Gastroesophageal sphincter (tissue), 4 donors: ENCODE measurements around the gene MRTFB. TPM values are rescaled to one million over a fixed set of nuclear protein-coding genes. Genes with fewer than 3 reads are reported as not detected.

ENCODE experiments used
- ATAC-seq: fragments of 150-250 bp; one replicate; pipeline ENCODE4 v1.9.1; 2016; ENCODE audit warnings: mild to moderate bottlenecking, moderate library complexity
- H3K27ac ChIP-seq, 4 donors: fragments of 200-600 bp; sonication (generic) in 3 of 4; 1 replicate in 3 of 4; 2 replicates in 1 of 4; pipeline ENCODE4 v1.5.1; 2016 to 2019
- H3K27me3 ChIP-seq: fragments of 200-600 bp; sonication (generic); one replicate; pipeline ENCODE4 v1.5.1; 2019
- H3K36me3 ChIP-seq, 2 donors: fragments of 200-600 bp; sonication (generic); one replicate each; pipeline ENCODE4 v1.5.1; 2019; ENCODE audit warnings: control low read depth in 1 of 2
- H3K4me1 ChIP-seq, 3 donors: fragments of 200-600 bp; sonication (generic); 1 replicate in 2 of 3; 2 replicates in 1 of 3; pipeline ENCODE4 v1.5.1; 2016 to 2019; ENCODE audit warnings: control low read depth in 2 of 3
- H3K4me3 ChIP-seq, 2 donors: fragments of 200-600 bp; sonication (generic); one replicate each; pipeline ENCODE4 v1.5.1; 2019; ENCODE audit warnings: mild to moderate bottlenecking in 1 of 2, moderate library complexity in 1 of 2
- H3K9me3 ChIP-seq, 3 donors: fragments of 200-600 bp; sonication (generic); one replicate each; pipeline ENCODE4 v1.5.1; 2017 to 2019; ENCODE audit warnings: control low read depth in 2 of 3
- EP300 ChIP-seq: sonication (generic); formaldehyde crosslinking; IDR thresholded peaks from one replicate; pipeline ENCODE4 v1.6.1; 2017; ENCODE audit warnings: antibody characterized with exemption, mild to moderate bottlenecking
- POLR2A ChIP-seq, 2 donors: fragments of 450-650 bp; IDR thresholded peaks; one replicate each; pipeline ENCODE4 v1.6.1; 2017; ENCODE audit warnings: antibody characterized with exemption in 2 of 2, mild to moderate bottlenecking in 2 of 2, moderate library complexity in 1 of 2
- POLR2AphosphoS5 ChIP-seq: sonication (generic); formaldehyde crosslinking; IDR thresholded peaks from one replicate; pipeline ENCODE4 v1.6.1; 2017; ENCODE audit warnings: antibody characterized with exemption
- WGBS, 2 donors: methylation state at CpG; one replicate each; pipeline ENCODE4 v1.1.5; 2018; ENCODE audit warnings: low coverage in 1 of 2; 5-methylcytosine and 5-hydroxymethylcytosine counted together
- total RNA-seq, 4 donors: library from RNA; depleted of rRNA; stranded (reverse); fragments of >200 nt; gene quantifications; one replicate each; pipeline ENCODE4 v1.1.0, GENCODE V29; 2016
- TF ChIP-seq, protein P1 (sequence below), 4 experiments: fragments of 200-600 bp in 2 of 4; fragments of 450-650 bp in 2 of 4; sonication (generic) in 1 of 4; IDR thresholded peaks; one replicate each; pipeline ENCODE4 v1.5.1; 2017 to 2019; ENCODE audit warnings: antibody characterized with exemption in 4 of 4, mild to moderate bottlenecking in 2 of 4, moderate library complexity in 2 of 4

The MRTFB gene
- total RNA-seq, 4 donors from 2014 or later: 38.8 to 53.1 (median 41.1) TPM

- Histone ChIP-seq H3K27ac (peak overlapping the region; percentile 50 to 74 (median 66)), H3K4me3 (no peak overlapping the region), H3K27me3 (no peaks in the 10 kb centered on the region), H3K4me1 (peaks cover 20 to 78% (median 35%) of the 10 kb centered on the region in 3 donors), H3K9me3 (no peaks in the 10 kb centered on the region), H3K36me3 (no peaks in the 10 kb centered on the region)
- TF ChIP-seq EP300 (no peak), POLR2A (IDR thresholded peaks at IDR 0.05) (no peak), POLR2AphosphoS5 (no peak)
- TF ChIP-seq, protein P1, sequence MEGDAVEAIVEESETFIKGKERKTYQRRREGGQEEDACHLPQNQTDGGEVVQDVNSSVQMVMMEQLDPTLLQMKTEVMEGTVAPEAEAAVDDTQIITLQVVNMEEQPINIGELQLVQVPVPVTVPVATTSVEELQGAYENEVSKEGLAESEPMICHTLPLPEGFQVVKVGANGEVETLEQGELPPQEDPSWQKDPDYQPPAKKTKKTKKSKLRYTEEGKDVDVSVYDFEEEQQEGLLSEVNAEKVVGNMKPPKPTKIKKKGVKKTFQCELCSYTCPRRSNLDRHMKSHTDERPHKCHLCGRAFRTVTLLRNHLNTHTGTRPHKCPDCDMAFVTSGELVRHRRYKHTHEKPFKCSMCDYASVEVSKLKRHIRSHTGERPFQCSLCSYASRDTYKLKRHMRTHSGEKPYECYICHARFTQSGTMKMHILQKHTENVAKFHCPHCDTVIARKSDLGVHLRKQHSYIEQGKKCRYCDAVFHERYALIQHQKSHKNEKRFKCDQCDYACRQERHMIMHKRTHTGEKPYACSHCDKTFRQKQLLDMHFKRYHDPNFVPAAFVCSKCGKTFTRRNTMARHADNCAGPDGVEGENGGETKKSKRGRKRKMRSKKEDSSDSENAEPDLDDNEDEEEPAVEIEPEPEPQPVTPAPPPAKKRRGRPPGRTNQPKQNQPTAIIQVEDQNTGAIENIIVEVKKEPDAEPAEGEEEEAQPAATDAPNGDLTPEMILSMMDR (IDR thresholded peaks at IDR 0.05): no peak
- WGBS, 2 donors: 80% methylated on average over 1 of the region's 1 CpG; no CpG with 5 or more reads in 1 of the 2 donors
- ATAC-seq: no peak
These were observed 16.1 kb downstream of the MRTFB start for GRCh38 chr16:14087181-14087580.

DNA sequence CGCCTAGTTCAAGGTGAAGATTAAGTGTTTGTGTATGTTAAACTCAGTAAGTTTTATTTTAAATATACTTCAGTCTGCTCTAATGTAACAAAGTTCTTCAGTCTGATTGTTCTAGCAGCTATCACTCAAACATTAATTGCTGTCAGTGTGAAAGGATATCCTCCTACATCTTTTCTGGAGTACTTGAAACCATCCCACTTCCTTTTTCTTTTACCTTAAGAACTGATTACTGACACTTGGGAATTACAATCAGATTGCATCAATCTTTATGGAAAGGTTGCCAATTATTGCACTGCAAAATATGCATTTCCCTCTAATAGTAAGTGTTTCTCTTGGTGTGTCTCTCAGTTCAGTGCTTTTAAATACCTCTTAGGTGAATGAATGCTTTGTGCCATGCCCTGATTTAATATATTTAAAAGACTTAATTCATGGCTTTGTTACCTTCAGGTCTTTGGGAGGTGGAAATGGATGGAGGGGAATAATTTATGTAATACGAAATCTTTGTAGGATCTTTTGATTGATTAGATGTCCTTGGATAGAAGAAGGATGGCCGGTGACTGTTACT is 16.6 kb downstream of the MRTFB start:
- WGBS, 2 donors: 67 to 95% methylated on average over 3 of the region's 3 CpGs
- Histone ChIP-seq H3K27ac (peak overlapping the region; percentile 61 to 74 (median 66)), H3K27me3 (no peaks in the 10 kb centered on the region), H3K36me3 (no peaks in the 10 kb centered on the region), H3K9me3 (no peaks in the 10 kb centered on the region), H3K4me3 (no peak overlapping the region), H3K4me1 (peaks cover 23 to 78% (median 35%) of the 10 kb centered on the region in 3 donors)
- no peak for ATAC-seq
- TF ChIP-seq, protein P1 (IDR thresholded peaks at IDR 0.05): no peak
- TF ChIP-seq POLR2AphosphoS5 (no peak), EP300 (no peak), POLR2A (IDR thresholded peaks at IDR 0.05) (no peak)

GRCh38 chr16:14088155-14088753 is 17.1 kb downstream of the MRTFB start:
- H3K9me3 ChIP-seq: no peaks in the 10 kb centered on the region
- peak; percentile 17 for TF ChIP-seq POLR2AphosphoS5
- TF ChIP-seq EP300: no peak
- H3K4me1 ChIP-seq: peaks cover 25 to 82% (median 35%) of the 10 kb centered on the region in 3 donors
- 32 to 39% methylated on average over 5 to 6 of the region's 6 CpGs for WGBS, 2 donors
- H3K36me3 ChIP-seq: no peaks in the 10 kb centered on the region
- H3K27me3 ChIP-seq: no peaks in the 10 kb centered on the region
- peak; percentile 71 for ATAC-seq
- H3K4me3 ChIP-seq: peak overlapping the region; percentile 4 to 21
- H3K27ac ChIP-seq: peak overlapping the region; percentile 61 to 74 (median 66)

- Histone ChIP-seq H3K4me3 (no peak overlapping the region), H3K27ac (peak overlapping the region; percentile 61 to 74 (median 66)), H3K27me3 (no peaks in the 10 kb centered on the region), H3K36me3 (no peaks in the 10 kb centered on the region), H3K4me1 (peaks cover 35 to 93% (median 36%) of the 10 kb centered on the region in 3 donors), H3K9me3 (no peaks in the 10 kb centered on the region)
- 100% methylated on average over 1 of the region's 1 CpG for WGBS, 2 donors
- no peak for ATAC-seq
- TF ChIP-seq EP300: no peak
- TF ChIP-seq POLR2A (IDR thresholded peaks at IDR 0.05): no peak
- no peak for TF ChIP-seq POLR2AphosphoS5
- TF ChIP-seq, protein P1 (IDR thresholded peaks at IDR 0.05): no peak
These were observed 18.2 kb downstream of the MRTFB start for GRCh38 chr16:14089283-14089823.

DNA sequence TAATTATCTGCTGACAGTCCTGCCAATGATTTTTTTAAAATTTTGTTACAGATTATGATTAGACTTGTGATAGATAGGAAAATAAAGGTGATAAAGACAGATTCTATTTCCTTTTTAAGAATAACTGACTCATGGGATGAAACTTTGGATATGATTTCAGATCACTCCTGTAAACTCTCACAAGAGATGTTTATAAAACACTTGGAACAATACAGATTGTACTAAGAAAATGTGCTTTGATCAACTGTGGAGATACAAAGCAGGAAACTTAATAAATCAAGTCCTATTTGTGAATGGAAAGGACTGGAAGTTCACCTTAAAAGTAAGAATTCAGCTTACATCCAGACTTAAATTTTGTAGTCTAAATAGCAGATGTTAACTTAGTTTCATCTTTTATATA is 21.4 kb downstream of the MRTFB start:
- Histone ChIP-seq H3K27ac (peak overlapping the region; percentile 43 to 74 (median 66)), H3K36me3 (no peaks in the 10 kb centered on the region), H3K27me3 (no peaks in the 10 kb centered on the region), H3K9me3 (no peaks in the 10 kb centered on the region), H3K4me1 (peaks cover 25 to 95% (median 32%) of the 10 kb centered on the region in 3 donors), H3K4me3 (no peak overlapping the region)
- no peak for ATAC-seq
- TF ChIP-seq POLR2AphosphoS5: no peak
- TF ChIP-seq, protein P1 (IDR thresholded peaks at IDR 0.05): no peak
- no peak for TF ChIP-seq POLR2A (IDR thresholded peaks at IDR 0.05)
- no peak for TF ChIP-seq EP300
